HG03139 (cell line): ENCODE results near the gene KIAA1328.

Experiments used
- ATAC-seq: cut with Tn5 transposase; IDR thresholded peaks from one replicate; pipeline ENCODE4 v1.9.1; 2021; ENCODE audit not compliant: unreplicated experiment

The KIAA1328 gene

GRCh38 chr18:37272841-37273240, 443.9 kb downstream of the KIAA1328 start:
- ATAC-seq, result no peak

- no peak for ATAC-seq
These were observed 445.6 kb downstream of the KIAA1328 start for GRCh38 chr18:37274309-37275236.

- ATAC-seq, result no peak
These were observed 446.4 kb downstream of the KIAA1328 start for GRCh38 chr18:37275237-37275741.

GRCh38 chr18:37276111-37276890, 447.4 kb downstream of the KIAA1328 start:
- ATAC-seq, result no peak

- no peak for ATAC-seq
These were observed 448.9 kb downstream of the KIAA1328 start for GRCh38 chr18:37277804-37278203.
